Hematopoietic multipotent progenitor cell treated with erythropoietin and hydrocortisone succinate and interleukin-3 and kit ligand, for 15 days (in vitro differentiated cells): ENCODE data around the gene HELZ2.
"Not testable (repeated sequence)": the region's sequence is repeated elsewhere in the genome, so short reads cannot be mapped to it uniquely, and the experiment has no call there.

Experiments used
- DNase-seq: peaks from one replicate; pipeline ENCODE4 v3.0.0-alpha.2; 2015; ENCODE audit warnings: low spot score

HELZ2 gene

DNA sequence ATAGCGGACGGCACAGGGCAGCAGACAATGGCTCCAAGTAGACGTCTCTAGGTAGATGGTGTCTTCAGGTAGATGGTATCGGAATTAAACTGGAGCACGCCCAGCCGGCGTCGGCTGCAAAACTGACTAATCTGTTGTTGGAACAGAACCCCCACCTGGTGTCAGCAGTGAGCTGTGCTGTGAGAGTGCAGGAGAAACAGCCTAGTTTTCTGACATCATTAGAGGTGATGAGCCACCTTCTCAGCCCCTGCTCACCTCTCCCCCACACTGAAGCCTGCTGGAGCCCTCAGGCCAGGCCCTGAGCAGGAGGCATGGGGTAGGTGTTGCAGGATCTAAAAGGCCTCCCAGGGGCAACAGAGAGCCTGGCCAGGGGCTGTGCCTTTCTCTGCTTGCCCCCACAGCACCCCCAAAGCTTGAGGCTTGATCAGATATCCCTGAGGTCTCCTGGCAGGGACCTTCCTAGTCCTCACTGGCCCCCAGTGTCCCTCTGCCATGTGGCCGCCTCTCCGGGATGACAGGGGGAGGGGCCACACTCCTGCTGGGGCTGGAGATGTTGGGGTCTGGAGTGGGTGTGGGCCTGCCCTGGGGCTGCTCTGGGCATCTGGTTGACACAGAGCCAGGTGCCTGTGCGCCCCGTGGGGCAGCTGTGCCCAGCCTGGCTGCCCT is 6.9 kb upstream of the HELZ2 start:
- DNase-seq, result no peak

DNA sequence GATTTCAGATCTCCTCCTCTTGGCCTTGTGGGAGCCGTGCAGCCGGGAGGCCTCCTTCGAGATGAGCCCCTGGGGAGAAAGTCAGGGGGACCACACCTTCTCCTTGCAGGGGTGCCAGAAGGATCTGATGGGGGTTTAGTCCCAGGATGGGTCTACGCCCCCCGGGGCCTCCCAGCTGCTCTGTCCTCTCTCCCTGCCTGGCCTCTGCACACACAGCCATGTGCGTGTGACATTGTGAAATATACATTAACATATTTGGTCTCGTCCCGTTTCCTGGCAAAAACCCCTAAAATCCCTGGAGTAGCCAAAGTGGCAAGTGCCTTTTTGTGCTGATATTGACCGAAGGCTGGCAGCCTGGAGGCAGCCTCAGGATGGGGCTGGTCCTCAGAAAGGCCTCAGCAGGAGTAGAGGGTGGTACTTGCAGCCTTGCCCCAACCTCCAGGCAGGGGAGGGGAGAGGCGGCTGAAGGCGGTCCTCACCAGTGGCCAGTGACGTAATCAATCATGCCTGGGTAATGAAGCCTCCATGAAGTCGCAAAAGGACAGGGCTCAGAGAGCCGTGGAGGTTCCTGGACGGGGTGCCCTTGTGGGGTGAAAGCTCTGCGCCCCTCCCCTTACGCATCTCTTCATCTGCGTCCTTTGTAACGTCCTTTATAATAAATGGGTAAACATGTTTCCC is 5.1 kb upstream of the HELZ2 start:
- no peak for DNase-seq

DNA sequence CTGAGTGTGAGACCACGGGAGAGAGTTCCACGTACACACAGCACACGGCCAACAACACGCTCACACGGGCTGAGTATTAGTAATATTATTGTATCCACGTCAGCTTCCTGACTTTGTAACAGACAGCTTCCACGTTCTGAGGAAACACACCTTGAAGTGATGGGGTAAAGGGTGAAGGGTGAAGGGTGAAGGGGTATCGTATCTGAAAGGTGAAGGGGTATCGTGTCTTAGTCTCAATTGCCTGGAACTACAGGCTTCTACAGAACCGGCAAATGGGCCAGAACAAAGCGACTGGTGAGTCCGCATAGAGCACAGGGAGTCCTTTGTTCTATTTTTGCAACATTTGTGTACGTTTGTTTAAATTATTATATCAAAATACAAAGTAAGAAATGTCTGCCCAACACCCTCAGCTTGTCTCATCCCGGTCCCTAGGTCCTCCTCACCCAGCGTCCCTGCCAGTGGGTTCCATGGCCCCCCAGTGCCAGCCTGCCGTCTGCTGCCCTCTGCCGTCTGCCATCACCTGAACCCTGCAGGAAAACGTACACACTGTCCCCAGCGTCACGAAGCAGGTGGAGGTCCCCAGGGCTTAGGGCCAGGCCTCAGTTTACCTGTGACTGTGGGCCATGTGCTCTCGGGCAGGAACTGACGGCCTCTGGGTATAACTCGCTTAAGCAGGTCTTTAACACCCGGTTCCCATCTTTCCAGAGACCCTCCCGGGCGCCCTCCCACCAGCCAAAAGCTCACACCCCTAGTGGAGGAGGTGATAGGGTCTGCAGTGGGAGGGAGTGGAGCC is 4.4 kb upstream of the HELZ2 start:
- no peak for DNase-seq

DNA sequence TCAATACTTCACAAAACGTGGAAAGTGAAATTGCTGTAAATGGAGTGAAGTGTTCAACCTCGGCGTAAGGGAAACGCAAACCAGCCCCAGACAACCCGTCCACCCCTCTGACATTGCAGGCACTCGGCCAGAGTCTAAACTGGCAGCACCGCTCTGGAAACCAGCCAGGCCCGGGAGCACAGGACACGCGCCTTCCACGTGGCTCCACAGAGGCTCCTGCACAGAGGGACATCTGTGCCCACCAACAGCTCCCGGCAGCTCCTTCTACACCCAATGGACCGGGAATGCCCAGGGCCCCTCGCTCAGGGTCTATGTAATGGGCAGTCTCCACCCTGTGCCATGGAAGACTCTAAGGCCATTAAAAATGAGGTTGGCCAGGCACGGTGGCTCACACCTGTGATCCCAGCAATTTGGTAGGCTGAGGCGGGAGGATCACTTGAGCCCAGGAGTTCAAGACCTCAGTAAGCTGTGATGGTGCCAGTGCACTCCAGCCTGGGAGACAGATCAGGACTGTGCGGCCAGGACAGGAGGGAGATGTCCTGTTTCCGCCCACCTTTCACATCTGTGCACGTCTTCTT is 3.4 kb upstream of the HELZ2 start:
- DNase-seq, result no peak

DNA sequence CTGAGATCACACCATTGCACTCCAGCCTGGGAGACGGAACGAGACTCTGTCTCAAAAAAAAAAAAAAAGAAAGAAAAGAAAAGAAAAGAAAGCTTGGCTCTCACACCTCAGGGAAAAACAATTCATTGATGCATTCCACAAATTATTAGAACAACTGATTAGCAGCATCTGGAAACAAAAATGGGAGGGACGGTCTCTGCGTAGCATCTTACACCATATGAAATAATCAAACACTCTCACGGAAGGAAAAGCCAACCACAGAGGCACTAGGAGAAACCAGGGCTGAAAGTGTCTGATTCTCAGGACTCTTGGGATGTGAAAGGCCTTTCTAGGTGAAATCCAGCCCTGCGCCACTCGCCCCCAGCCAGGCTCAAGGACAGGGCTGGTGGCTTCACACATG is 2.3 kb upstream of the HELZ2 start:
- DNase-seq, result no peak

DNA sequence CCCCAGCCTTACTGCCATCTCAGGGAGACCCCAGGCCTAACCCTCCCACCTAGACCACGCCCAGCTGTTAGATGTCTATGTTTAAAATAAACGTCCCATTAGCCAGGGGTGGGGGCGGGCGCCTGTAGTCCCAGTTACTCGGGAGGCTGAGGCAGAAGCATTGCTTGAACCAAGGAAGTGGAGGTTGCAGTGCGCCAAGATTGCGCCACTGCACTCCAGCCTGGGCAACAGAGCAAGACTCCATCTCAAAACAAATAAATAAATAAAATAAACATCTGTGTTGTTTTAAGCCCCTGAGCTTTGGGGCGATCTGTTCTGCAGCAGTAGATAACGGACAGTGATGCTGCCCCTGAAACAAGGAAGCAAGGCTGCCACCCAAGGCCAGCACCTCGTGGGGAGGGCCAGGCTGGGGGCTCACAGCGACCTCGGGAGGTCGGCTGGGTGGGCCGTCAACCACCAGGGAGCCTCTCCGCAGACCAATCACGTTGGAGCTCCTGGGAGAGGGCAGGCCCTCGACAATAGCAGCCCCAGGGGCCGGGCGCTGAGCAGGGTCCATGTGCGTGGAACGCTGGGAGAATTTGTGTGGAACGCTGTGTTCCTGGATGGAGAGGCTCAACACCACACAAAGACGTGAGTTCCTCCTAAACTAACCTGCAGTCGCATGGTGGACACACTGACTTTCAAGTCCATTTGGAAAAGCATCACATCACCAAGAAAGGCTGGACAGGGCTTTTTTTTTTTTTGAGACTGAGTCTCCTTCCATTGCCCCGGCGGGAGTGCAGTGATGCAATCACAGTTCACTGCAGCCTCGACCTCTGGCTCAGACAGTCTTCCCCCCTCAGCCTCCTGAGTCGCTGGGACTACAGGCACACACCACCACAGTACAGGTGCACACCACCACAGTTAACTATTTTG is 1.0 kb upstream of the HELZ2 start:
- DNase-seq, result no peak

DNA sequence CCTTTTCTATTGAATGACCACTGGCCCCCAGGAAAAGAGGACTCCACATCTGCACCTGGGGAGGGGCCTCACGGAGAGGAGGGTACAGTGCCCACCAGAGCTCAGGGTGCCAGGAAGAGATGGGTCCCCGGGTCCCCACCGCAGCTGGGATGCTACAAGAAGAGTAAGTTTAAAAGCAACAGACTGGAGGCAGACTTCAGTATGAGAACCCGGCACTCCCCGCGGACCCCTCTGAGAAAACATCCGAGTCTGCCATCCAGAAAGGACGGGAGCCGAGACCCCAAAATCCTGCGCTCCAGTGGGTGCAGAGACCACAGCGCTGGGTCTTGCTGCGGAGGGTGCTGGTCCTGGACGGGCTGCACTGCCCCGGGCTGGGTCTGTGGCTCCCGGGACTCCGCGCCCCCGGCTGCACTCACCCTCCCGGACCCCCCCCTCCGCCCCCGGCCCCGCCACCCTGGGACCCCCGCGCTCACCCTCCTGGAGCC is 350 bp downstream of the HELZ2 start:
- no peak for DNase-seq

DNA sequence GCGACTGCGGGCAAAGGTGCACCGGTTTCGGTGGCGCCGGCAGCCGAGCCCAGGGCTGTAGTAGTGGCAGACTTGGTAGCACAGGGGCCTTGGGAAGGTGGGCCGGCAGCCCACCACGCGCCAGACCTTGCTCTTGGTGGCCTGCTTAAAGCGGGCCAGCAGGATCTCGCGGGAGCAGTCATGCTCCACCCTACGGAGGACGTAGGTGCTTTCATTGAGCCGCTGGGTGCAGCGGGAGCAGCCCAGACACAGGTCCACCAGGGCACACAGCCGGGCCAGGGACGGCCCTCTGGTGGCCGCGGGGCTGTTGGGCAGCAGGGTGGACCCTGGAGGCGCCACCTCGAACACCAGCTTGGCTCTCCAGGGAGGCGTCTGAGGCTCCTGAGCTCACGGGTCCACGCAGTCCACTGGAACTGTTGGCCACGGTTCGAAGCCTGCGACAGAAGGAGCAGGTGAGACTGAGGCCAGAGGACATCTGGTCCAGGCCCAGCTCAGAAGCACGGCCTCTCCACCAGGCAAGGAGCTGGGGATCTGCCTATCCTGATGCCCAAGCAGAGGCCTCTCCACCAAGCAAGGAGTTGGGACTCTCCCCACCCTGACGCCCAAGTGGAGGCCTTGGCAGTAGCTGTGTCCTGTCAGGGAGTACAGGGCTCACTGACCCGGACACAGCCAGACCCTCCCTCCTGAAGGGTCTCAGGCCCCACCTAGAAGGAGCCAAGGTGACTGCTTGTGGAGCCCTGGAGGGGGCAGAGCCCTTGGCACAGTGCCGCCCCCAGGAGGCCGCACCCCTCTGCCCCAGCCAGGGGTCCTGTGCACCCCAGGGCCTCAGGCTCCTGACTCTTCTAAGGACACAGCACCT is 1.0 kb downstream of the HELZ2 start:
- DNase-seq, result no peak

DNA sequence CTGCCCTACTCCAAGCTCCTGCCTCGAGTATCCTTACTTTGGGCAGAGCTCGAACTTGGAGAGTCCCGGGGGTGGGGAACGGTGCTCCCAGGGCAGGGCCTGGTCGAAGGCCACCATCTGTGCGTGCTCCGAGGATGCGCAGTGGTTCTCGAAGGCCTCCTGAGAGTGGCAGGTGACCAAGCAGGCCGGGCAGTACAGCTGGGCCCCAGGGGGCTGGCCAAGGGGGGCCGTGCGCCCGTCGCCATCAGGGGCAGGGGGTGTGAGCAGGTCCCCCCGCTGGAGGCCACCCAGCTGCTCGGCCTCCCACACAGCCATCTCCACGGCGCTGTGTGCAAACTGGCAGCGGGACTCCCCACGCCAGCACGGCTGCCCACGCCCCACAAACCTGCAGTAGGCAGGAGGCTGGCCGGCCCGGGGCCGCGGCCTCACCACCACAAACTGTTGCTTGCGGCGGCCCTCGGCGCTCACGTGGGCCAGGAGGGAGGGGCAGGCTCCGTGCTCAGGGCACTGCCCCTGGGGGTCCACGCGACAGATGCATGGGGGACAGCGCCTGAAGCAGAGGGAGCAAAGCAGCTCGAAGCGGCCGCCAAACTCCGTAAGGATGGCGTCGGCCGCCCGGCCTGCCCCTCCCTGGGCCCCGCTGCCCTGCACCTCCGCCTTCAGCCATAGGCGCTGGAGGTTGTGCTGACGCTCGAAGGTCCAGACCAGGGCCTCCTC is 1.8 kb downstream of the HELZ2 start:
- DNase-seq, result no peak

DNA sequence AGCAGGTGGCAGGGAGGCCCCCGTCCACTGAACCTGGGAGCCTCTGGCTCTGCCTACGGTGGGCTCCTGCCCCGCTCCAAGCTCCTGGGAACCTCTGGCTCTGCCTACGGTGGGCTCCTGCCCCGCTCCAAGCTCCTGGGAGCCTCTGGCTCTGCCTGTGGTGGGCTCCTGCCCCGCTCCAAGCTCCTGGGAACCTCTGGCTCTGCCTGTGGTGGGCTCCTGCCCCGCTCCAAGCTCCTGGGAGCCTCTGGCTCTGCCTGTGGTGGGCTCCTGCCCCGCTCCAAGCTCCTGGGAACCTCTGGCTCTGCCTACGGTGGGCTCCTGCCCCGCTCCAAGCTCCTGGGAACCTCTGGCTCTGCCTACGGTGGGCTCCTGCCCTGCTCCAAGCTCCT is 3.0 kb downstream of the HELZ2 start:
- not testable (repeated sequence) for DNase-seq

DNA sequence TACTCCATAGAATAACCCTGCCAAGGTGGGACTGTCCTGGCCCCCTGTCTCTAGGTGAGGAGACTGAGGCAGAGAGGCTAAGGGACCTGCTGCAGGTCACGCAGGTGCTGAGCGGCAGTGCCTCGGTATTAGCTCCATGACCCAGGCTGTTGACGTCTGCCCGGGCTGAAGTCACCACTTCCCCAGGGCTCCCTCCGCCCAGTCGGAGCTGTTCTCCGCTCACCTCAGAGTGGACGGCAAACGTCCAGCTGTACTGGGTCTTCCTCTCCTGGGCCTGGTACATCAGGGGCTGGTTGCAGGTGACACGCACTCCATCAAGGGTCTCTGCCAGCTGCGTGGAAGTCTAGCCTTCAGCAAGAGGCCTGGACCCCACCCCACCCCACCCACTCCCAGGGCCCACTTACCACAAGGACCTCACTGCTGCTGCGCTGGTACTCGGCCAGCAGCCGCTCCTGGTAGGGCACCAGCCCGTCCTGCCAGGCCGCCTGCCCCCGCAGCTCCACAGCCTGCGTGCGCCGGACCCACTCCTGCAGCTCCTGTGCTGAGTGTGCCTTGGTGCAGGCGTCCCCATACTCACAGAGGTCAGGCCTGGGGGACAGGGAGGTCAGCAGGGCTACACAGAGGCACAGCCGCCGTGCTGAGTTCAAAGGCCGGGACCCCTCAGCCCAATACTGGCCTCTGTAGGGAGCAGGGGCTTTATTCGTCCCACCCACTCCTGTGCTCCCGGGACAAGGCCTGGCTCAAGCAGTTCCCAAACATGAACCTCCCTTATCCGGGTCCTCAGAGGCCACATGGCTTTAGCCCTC is 3.6 kb downstream of the HELZ2 start:
- no peak for DNase-seq

DNA sequence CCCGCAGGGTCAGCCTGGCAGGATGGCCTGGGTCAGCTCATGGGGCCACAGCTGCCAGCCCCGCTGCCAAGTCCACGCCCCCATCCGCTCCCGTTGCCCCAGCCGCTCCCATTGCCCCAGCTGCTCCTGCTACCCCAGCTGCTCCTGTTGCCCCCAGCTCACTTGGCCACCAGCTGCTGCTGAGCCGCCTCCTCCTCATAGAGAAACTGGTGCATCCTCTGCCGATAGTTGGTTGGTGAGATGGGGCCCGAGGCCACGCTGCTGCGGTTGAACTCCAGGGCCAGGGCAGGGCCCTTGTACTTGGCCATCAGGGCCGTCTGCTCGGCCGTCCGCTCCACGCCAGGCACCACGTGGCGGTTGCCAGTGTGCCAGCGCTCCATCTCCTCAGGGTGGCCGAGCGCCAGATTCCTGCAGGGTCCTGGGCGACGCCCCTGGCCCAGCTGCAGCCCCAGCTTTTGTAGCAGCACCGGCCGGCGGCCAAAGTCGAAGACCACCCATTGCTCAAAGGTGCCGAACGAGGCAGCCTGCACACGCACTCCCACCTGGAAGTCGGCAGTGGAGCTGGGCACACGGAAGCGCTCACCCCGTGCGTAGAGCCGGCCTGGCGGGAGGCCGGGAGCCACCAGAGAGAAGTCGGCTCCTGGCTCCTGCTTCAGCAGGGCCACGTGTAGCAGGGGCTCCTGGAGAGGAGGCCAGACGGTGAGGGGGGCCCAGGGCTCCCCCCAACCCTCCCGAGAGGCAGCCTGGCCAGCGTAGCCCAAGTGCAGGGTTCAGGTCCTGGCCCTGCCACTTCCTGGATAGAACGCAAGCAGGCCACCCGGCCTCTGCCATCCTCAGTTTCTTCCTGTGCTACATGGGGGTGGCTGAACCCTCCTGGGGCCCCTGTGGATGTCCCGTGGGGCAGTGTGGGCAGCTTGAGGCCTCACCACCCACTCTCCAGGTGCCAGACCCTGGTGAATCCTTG is 4.8 kb downstream of the HELZ2 start:
- DNase-seq, result no peak

DNA sequence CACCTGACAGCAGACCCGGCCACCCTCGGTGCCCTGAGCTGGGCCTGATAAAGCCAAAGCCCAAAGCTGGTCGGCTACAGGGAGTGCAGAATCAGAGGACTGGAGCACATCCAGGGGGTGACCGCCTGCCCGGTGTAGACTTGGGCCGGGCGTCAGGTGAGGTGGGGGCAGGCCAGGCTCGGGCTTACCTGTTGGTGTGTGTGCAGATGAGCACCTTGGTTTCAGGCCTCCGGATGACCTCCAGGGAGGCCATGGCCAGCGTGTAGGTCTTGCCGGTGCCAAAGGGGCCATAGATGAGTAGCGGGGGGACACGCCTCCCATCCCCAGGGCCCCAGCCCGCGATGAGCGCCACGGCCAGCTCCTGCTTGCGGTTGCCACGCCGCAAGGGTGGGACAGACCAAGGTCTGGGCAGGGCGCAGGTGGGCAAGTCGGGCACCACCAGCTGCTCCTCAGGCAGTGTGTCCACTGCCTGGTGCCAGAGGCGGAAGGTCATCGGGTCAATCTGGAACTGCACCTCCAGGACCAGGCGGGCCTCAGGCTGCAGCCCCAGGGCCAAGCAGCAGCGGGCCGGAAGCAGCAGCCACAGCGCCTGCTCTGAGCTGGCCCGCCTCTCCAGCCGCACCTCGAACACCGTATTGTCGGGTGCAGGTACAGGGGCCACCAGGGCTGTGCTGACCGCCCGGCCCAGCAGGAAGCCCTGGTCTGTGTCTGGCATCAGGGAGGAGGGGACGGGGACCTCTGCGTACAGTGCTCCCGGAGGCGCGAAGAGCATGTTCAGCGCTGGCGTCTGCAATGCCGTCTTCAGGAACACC is 5.7 kb downstream of the HELZ2 start:
- no peak for DNase-seq

DNA sequence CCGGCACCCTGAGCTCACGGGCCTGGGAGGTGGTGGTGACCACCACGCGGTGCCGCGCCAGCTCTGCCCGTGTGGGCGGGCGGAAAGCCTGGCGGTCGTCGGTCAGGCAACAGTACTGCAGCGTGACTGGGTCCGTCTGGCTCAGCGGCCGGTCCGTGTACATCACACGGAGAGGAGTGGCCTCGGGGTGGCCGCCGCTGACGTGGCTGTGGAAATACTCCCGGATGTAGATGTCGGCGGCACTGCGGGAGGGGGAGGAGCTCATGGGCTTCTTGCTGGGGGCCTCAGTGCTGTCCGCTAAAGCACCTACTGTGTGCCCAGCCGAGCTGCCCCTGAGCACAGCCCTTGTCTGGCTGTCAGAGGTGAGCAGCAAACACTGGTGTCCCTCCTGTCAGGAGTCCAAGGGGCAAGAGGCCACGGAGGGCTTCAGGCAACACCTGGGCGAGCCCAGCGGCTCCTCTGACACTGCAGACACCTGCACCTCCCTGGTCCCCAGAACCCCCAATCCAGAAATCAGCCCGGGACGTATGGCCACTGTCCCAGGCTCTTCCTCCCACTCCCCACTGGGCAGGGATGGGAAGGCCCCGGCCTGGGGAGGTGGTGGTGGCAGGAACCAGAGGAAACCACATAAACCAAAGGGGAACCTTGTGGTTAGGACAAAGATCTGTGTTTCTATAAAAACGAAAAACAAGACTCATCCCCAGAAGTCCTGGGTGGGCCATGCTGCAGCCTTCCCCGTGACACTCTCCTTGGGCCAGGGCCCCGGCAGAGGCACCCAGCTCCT is 6.5 kb downstream of the HELZ2 start:
- DNase-seq, result no peak

DNA sequence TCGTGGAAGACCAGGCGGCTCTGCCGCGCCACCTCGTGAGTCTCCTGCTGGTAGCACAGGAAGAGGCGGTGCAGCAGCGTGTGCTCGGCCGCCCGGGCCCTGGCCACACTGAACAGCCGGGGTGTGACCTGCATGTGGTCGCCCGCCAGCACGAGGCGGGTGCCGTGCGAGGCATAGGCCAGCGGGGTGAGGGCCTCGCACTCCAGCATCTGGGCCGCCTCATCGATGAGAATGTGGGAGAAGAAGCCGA is 7.0 kb downstream of the HELZ2 start:
- DNase-seq, result no peak

DNA sequence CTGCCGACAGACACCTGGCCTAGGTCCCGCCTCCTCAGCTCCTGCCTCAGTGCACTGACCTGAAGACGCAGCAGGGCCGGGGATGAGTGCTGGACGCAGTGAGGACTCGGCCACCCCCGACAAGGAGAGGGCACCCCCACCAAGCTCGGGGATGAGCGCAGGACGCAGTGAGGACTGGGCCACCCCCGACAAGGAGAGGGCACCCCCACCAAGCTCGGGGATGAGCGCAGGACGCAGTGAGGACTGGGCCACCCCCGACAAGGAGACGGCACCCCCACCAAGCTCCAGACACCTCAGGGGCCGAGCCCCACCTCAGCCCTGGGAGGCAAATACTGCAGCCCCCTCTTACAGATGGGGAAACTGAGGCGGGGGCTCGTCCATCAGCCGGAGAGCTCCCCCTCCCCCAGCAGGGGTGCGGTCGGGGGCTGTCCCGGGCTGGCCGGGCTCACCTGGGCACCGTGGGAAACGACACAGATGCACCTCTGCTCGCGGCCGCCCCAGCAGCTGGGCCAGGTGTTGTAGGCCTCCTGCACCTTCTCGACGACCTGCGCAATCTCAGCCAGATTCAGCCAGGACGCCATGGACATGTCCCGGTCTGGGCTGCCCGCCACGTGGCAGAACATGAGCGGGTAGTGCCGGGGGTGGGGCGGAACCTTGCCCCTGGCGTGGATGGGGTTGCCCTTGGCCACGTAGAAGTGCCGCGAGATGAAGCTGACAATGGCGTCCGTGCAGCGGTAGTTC is 7.5 kb downstream of the HELZ2 start:
- DNase-seq, result no peak
